ENCODE results near the gene PPP6C.
A peak's percentile ranks its signal among the peaks of the same experiment; 100 is the strongest.
"Not testable (repeated sequence)": the region's sequence is repeated elsewhere in the genome, so short reads cannot be mapped to it uniquely, and the experiment has no call there.

The PPP6C gene

DNA sequence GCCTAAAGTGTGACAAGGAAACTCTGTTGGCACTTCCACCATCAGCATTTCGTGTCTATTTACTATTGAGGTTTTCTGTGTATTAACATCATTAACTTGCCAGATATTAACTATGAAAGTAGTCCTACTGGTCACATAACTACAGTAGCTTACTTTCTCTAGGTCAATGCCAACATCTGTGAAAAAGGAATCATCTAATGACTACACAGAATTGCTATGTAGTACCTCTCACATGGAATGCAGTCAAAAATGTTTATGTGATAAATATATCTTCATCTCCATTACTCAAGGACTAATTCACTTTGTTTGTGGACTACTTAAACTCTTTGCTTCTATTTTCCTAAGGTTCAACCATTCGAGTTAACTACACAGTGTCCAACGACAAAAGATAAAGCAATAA is 48.4 kb downstream of the PPP6C start:
- DNase-seq: no peak

DNA sequence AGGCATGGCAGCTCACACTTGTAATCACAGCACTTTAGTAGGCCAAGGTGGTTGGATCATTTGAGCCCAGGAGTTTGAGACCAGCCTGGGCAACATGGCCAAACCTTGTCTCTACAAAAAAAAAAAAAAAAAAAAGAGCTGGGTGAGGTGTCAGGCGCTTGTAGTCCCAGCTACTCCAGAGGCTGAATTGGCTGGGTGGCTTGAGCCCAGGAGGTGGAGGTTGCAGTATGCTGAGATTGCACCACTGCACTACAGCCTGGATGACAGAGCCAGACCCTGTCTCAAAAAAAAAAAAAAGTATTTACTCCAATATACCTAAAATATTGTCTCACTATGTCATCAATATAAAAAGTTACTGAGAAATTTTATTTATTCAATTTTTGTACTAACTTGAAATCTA is 49.0 kb downstream of the PPP6C start:
- DNase-seq: no peak

DNA sequence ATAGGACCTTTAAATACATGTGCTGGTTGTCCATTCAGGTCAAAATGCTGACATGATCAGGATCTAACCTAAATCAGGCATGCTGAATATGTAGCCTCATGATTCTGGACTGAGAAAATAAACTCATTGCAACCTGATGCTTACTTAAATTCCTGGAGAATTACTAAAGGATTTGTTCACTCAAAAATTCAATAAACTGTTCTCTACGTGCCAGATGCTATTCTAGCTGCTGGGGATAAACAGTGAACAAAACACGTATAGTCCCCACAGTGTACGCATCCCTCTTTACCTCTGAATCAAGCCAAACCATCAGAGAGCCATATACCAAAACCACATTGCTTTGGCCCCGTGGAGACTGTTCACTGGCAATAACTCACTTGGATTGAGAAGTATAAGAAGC is 52.4 kb downstream of the PPP6C start:
- no peak for DNase-seq

DNA sequence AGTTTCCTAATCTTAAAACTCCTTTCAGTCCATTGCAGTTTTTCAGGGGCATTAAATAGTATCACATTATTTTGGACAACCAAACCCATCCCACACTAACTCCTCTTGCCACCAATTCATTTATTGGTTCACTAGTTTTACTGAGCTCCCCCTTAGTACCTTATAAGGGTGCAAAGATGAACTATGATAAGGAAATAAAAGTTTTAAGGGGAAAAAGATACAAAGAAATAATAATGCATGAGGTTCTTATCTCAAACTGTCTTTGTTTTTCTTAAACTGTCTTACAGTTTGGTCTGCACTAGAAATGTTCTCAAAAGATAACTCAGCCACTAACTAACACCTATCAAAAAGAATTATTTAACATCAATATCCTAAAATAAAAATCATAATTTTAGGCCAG is 54.6 kb downstream of the PPP6C start:
- DNase-seq: no peak

DNA sequence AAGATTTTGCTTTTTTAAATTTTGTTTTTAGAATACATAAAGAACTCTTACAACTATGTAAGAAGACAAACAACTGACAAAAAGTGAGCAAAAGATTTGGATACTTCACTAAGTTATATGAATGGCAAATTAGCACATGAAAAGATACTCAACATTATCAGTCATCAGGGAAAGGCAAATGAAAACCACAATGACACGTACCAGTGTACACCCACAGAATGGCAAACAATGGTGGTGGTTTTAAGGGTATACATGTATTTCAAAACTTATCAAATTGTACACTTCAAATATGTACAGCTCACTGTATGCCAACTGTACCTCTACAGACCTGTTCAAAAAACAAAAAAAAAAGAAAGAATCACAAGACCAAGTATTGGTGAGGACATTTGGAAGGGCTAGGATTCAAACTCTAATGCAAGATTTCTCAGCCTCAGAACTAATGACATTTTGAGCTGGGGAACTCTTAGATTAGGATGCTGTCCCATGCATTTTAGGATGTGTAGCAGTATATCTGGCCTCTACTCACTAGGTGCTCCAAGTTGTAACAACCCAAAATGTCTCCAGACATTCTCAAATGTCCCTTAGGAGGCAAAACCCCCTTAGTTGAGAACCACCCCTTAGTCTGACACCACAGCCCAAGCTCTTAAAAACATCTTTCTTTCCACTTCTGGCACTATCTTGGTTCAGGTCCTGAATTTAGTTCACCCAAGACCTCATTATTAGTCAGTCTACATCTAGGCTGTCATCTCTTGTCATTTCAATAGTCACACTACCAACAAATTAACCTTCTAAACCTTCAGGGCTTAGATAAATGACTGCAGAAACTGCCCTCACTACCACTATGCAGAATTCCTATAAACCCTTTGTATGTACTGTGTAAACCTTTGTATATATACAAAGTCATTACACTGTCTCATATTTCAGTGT is 55.9 kb downstream of the PPP6C start:
- no peak for DNase-seq

GRCh38 chr9:125131778-125132177 is 57.8 kb downstream of the PPP6C start:
- no peak for DNase-seq

- peak; percentile 95 for DNase-seq
Measured at GRCh38 chr9:125126019-125126746, 63.4 kb downstream of the PPP6C start.

- no peak for DNase-seq
Measured at GRCh38 chr9:125125523-125125922, 64.1 kb downstream of the PPP6C start.

DNA sequence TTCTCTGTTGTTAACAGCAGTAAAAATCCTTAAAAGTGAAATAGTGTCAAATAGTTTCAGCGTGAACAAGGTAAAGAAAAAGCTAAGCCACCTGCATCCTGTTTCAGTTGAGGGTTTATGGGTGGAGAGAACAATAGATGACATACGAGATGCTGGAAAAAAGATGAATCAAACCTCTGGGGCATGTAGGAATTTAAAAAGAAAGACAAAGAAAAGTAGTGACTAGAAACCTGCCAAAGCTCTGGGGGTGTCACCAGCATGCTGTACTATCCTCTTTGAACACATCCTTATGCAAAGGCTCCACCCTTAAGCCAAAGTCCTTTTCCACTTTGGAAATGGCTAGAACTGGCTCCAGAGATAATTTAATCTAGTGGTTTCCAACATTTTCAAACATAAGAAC is 68.5 kb downstream of the PPP6C start:
- DNase-seq: no peak

GRCh38 chr9:125119643-125120286 is 69.8 kb downstream of the PPP6C start:
- no peak for DNase-seq

DNA sequence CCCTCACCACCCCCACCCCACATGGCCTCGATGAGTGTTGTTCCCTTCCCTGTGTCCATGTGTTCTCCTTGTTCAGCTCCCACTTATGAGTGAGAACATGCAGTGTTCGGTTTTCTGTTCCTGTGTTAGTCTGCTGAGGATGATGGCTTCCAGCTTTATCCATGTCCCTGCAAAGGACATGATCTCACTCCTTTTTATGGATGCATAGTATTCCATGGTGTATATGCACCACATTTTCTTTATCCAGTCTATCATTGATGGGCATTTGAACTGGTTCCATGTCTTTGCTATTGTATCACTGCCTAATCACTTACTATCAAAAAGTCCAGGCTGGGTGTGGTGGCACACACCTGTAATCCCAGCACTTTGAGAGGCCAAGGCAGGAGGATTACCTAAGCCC is 70.9 kb downstream of the PPP6C start:
- not testable (repeated sequence) for DNase-seq

GRCh38 chr9:125114503-125114902 is 75.1 kb downstream of the PPP6C start:
- DNase-seq: not testable (repeated sequence)

DNA sequence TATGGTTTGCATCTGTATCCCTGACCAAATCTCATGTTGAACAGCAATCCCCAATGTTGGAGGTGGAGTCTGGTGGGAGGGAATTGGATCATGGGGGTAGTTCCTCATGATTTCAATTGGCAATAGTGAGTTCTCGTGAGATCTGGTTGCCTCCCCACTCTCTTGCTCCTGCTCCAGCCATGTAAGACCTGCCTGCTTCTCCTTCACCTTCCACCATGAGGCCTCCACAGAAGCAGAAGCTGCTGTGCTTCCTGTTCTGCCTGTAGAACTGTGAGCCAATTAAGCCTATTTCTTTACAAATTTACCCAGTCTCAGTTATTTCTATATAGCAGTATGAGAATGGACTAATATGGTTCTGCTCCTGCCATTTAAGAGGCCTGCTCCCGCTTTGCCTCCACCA is 79.1 kb downstream of the PPP6C start:
- DNase-seq: no peak

DNA sequence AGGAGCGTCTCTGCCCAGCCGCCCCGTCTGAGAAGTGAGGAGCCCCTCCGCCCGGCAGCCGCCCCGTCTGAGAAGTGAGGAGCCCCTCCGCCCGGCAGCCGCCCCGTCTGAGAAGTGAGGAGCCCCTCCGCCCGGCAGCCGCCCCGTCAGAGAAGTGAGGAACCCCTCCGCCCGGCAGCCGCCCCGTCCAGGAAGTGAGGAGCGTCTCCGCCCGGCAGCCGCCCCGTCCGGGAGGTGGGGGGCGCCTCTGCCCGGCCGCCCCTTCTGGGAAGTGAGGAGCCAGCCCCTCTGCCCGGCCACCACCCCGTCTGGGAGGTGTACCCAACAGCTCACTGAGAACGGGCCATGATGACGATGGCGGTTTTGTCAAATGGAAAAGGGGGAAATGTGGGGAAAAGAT is 81.1 kb downstream of the PPP6C start:
- not testable (repeated sequence) for DNase-seq

GRCh38 chr9:125106285-125106893 is 83.2 kb downstream of the PPP6C start:
- no peak for DNase-seq

DNA sequence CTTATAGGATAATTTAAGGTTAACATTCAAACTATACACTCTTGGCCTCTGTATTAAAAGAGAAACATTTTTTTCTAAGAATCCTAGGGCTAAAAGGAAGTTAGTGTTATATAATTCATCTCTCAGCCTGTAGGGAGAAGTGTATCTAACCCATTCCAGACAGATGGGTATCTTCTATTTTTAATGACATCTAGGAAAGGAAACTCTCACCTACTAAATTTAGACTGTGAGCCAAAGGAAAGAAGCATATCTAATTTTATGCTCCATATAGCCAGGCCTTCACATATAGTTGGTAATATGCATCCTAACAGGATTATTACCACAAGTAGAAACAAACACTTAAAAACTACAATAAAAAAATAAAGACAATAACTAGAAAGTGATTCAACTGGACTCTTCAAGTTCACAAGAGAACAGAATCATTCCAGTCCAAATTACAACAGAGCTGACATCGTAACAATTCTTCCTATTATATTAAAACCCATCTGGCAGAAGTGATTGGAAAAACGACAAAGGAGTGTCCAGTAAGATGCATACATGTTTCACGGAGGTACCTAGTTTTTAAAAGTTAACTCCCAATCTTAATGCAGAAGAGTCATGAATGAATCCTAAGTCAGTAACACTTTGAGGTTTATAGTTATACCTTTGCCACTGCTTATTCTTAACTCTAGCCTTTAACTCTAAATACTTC is 85.7 kb downstream of the PPP6C start:
- no peak for DNase-seq

DNA sequence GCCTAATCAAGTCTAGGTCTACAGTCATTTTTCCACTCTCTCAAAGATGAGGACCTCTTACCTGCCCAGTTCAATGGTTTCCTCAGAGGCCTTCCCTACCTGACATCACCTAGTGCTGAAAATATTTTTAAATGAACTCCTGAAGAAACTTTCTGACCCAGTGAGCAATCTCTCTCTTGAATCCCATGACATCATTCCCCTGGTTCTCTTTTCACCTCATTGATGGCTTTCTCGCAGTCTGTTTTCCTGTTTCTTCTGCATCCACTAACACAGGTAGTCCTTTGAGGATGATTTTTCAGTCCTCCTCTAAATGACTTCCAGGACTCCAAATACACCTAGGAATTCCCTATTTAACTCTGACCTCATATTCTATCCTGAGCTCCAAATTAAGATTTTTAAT is 86.6 kb downstream of the PPP6C start:
- no peak for DNase-seq

DNA sequence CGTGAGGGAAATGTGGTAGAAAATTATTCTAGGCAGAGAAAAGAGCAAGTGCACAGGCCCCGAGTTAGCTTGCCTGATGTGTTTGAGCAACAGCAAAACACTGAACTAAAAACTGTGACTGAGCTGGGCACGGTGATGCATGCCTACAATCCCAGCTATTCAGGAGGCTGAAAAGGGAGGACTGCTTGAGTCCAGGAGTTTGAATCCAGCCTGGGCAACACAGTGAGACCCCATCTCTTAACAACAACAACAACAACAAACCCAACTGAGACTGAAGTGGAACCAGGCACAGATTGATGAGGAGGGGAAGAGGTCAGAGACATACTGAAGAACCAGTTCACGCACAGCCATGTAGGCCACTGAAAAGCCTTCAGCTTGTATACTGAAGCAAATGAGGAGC is 88.8 kb downstream of the PPP6C start:
- no peak for DNase-seq

- DNase-seq: no peak
Measured at GRCh38 chr9:125099816-125100215, 89.8 kb downstream of the PPP6C start.

All from left hindlimb (tissue), 1 donor.